Right cardiac atrium (tissue), 5 donors: ENCODE measurements around the gene DDI1. TPM values are rescaled to one million over a fixed set of nuclear protein-coding genes. Genes with fewer than 3 reads are reported as not detected.
"Not testable (repeated sequence)": the region's sequence is repeated elsewhere in the genome, so short reads cannot be mapped to it uniquely, and the experiment has no call there.

ENCODE experiments used
- ATAC-seq, 2 donors: fragments of 200-7000 bp; cut with Tn5 transposase; one replicate each; pipeline versions ENCODE4 v1.8.0 to v1.9.1; 2020; ENCODE audit warnings: moderate library complexity in 2 of 2, mild to moderate bottlenecking in 1 of 2
- DNase-seq, 3 donors: peaks; one replicate each; pipeline ENCODE4 v3.0.0-alpha.2; 2020
- H3K27ac ChIP-seq: one replicate; pipeline ENCODE4 v1.5.1; 2013; ENCODE audit warnings: mild to moderate bottlenecking, low read length, control low read depth, moderate library complexity
- H3K27me3 ChIP-seq: one replicate; pipeline ENCODE4 v1.6.1; 2013; ENCODE audit not compliant: control insufficient read depth, insufficient read depth
- H3K4me1 ChIP-seq: one replicate; pipeline ENCODE4 v1.6.1; 2013; ENCODE audit warnings: low read length; ENCODE audit not compliant: control insufficient read depth, insufficient read depth
- H3K4me3 ChIP-seq: one replicate; pipeline ENCODE4 v1.5.1; 2013; ENCODE audit warnings: low read length, control low read depth
- H3K9me3 ChIP-seq: one replicate; pipeline ENCODE4 v1.6.1; 2013; ENCODE audit warnings: low read length; ENCODE audit not compliant: control insufficient read depth
- WGBS: extraction: QIAGEN DNeasy Blood & Tissue Kit; methylation state at CpG from one replicate; pipeline ENCODE4 v1.1.7; 2013; 5-methylcytosine and 5-hydroxymethylcytosine counted together
- intact Hi-C, 4 donors: fragments of 100-400 bp; cut with DNase I; formaldehyde crosslinking; loops; one replicate each; pipeline versions ENCODE4 v1.11.0 to v1.14.0; 2022 to 2023
- polyA plus RNA-seq: library from polyadenylated mRNA; stranded (reverse); fragments of 200-250 nt; gene quantifications from one replicate; pipeline ENCODE4 v1.2.3, GENCODE V29; 2013
- total RNA-seq, 4 donors: library from RNA; stranded (reverse); fragmentation: NEBNext Ultra II Directional; extraction: Animal tissue kit (Norgen Biotek cat#: 25700); gene quantifications; one replicate each; pipeline ENCODE4 v1.2.1, GENCODE V29; 2021
- donor health status: healthy with polysubstance abuse.
- donor health status: DM: no; HTN: yes; CAD: no.
- donor health status: DM: no; HTN: no; CAD: no.
- donor health status: DM: no; HTN: yes; CAD: no; lungs with severe emphysema.
- donor health status: DM: yes; HTN: yes; CAD: no.

DDI1 gene
- total and polyA plus RNA-seq, 5 donors: not detected

- ATAC-seq (no peak), DNase-seq (no peak)
- no peak overlapping the region for H3K4me3 ChIP-seq
- no peaks in the 10 kb centered on the region for H3K4me1 ChIP-seq
- no peak overlapping the region for H3K27ac ChIP-seq
- no peaks in the 10 kb centered on the region for H3K9me3 ChIP-seq
- WGBS: 74% methylated on average over 4 of the region's 4 CpGs
- no peaks in the 10 kb centered on the region for H3K27me3 ChIP-seq
- intact Hi-C loops: no loop called here
Observed at GRCh38 chr11:104043142-104043541, 6.7 kb downstream of the DDI1 start.

- Histone ChIP-seq H3K4me3 (no peak overlapping the region), H3K9me3 (no peaks in the 10 kb centered on the region), H3K27ac (no peak overlapping the region), H3K4me1 (no peaks in the 10 kb centered on the region), H3K27me3 (no peaks in the 10 kb centered on the region)
- WGBS: 86% methylated on average over 6 of the region's 6 CpGs
- intact Hi-C loops: no loop called here
- DNase-seq (no peak), ATAC-seq (no peak)
Observed at GRCh38 chr11:104043678-104044239, 7.3 kb downstream of the DDI1 start.

- 96% methylated on average over 2 of the region's 2 CpGs for WGBS
- H3K4me1 ChIP-seq: no peaks in the 10 kb centered on the region
- no peak overlapping the region for H3K4me3 ChIP-seq
- intact Hi-C loops: no loop called here
- DNase-seq: no peak
- no peaks in the 10 kb centered on the region for H3K9me3 ChIP-seq
- ATAC-seq: no peak
- no peaks in the 10 kb centered on the region for H3K27me3 ChIP-seq
- no peak overlapping the region for H3K27ac ChIP-seq
Observed at GRCh38 chr11:104046331-104046730, 9.9 kb downstream of the DDI1 start.

- intact Hi-C loops, H3K4me3 ChIP-seq, ATAC-seq, H3K9me3 ChIP-seq, DNase-seq, H3K27me3 ChIP-seq, H3K4me1 ChIP-seq, H3K27ac ChIP-seq: not testable (repeated sequence)
- 95% methylated on average over 3 of the region's 3 CpGs for WGBS
Observed at GRCh38 chr11:104046858-104047257, 10.4 kb downstream of the DDI1 start.

GRCh38 chr11:104049116-104049515, 12.7 kb downstream of the DDI1 start:
- Histone ChIP-seq H3K9me3 (no peaks in the 10 kb centered on the region), H3K4me3 (no peak overlapping the region), H3K4me1 (no peaks in the 10 kb centered on the region), H3K27me3 (no peaks in the 10 kb centered on the region), H3K27ac (no peak overlapping the region)
- 82% methylated on average over 4 of the region's 4 CpGs for WGBS
- no peak for ATAC-seq
- no peak for DNase-seq
- intact Hi-C loops: no loop called here

- Histone ChIP-seq H3K4me1 (no peaks in the 10 kb centered on the region), H3K4me3 (no peak overlapping the region), H3K27me3 (no peaks in the 10 kb centered on the region), H3K27ac (no peak overlapping the region), H3K9me3 (no peaks in the 10 kb centered on the region)
- DNase-seq (no peak), ATAC-seq (no peak)
- intact Hi-C loops: no loop called here
- 85% methylated on average over 4 of the region's 4 CpGs for WGBS
Observed at GRCh38 chr11:104051778-104052177, 15.3 kb downstream of the DDI1 start.

- no peak for ATAC-seq
- no peaks in the 10 kb centered on the region for H3K27me3 ChIP-seq
- intact Hi-C loops: no loop called here
- DNase-seq: no peak
- H3K9me3 ChIP-seq: no peaks in the 10 kb centered on the region
- H3K4me3 ChIP-seq: no peak overlapping the region
- H3K4me1 ChIP-seq: no peaks in the 10 kb centered on the region
- no peak overlapping the region for H3K27ac ChIP-seq
- WGBS: 82% methylated on average over 5 of the region's 5 CpGs
Observed at GRCh38 chr11:104053743-104054478, 17.5 kb downstream of the DDI1 start.

- DNase-seq (no peak), ATAC-seq (no peak)
- WGBS: 93% methylated on average over 4 of the region's 4 CpGs
- intact Hi-C loops: no loop called here
- no peak overlapping the region for H3K27ac ChIP-seq
- no peak overlapping the region for H3K4me3 ChIP-seq
- no peaks in the 10 kb centered on the region for H3K27me3 ChIP-seq
- no peaks in the 10 kb centered on the region for H3K9me3 ChIP-seq
- H3K4me1 ChIP-seq: no peaks in the 10 kb centered on the region
Observed at GRCh38 chr11:104054911-104055529, 18.6 kb downstream of the DDI1 start.

- Histone ChIP-seq H3K27me3 (no peaks in the 10 kb centered on the region), H3K27ac (no peak overlapping the region), H3K4me1 (no peaks in the 10 kb centered on the region), H3K4me3 (no peak overlapping the region), H3K9me3 (no peaks in the 10 kb centered on the region)
- intact Hi-C loops: no loop called here
- ATAC-seq: no peak
- DNase-seq: no peak
- WGBS: 94% methylated on average over 1 of the region's 1 CpG
Observed at GRCh38 chr11:104055596-104055995, 19.2 kb downstream of the DDI1 start.

GRCh38 chr11:104057908-104058307, 21.5 kb downstream of the DDI1 start:
- DNase-seq (no peak), ATAC-seq (no peak)
- intact Hi-C loops: no loop called here
- Histone ChIP-seq H3K4me3 (no peak overlapping the region), H3K4me1 (no peaks in the 10 kb centered on the region), H3K9me3 (no peaks in the 10 kb centered on the region), H3K27me3 (no peaks in the 10 kb centered on the region), H3K27ac (no peak overlapping the region)
- 94% methylated on average over 5 of the region's 5 CpGs for WGBS

- DNase-seq: no peak
- WGBS: 95% methylated on average over 4 of the region's 4 CpGs
- no peaks in the 10 kb centered on the region for H3K4me1 ChIP-seq
- H3K27me3 ChIP-seq: no peaks in the 10 kb centered on the region
- no peak overlapping the region for H3K27ac ChIP-seq
- intact Hi-C loops: no loop called here
- H3K4me3 ChIP-seq: no peak overlapping the region
- no peak for ATAC-seq
- H3K9me3 ChIP-seq: no peaks in the 10 kb centered on the region
Observed at GRCh38 chr11:104058680-104059079, 22.2 kb downstream of the DDI1 start.
